Fibroblast of peridontal ligament (primary cell): Measurements from ENCODE around the gene PLXNA4.

Source experiments
- DNase-seq: peaks from one replicate; pipeline ENCODE4 v3.0.0-alpha.2; 2010; ENCODE audit errors: extremely low read depth

Gene PLXNA4

DNA sequence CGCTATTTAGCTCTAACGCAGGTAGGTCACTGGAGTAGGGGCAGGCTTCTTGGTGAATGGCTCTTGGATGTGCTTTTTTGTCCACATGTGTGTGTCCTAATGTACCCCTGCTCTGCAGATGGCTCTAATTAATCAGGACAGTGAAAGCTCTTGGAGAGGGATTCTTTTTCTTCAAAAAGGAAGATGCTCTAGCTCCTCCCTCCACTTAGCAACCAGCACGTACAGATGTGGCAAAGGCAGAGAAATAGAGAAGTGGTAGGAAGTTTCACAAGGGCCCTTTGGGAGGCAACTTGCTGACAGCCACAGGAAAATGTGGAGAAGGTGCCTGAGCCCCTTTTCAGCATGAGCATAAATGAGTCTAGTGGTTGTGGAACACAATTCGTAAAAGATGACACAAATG lies 221.7 kb downstream of the PLXNA4 start:
- DNase-seq: no peak

DNA sequence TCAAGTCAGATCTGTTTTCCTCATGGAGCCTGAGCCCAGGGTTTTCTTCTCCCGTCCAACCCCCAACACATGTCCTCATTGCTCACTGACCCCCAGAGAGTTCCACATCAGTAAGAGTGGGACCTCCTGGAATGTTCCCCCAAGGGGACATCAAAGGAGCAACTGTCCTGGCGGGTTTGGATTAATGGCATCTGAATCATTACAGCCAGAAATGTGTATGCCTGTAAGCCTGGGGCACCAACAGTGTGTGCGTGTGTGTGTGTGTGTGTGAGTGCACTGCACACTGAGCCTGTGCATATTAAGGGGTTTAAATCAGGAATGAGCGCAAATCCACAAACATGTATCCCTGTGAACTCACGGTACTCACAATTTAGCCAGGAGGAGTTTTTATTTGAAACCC lies 222.3 kb downstream of the PLXNA4 start:
- no peak for DNase-seq

DNA sequence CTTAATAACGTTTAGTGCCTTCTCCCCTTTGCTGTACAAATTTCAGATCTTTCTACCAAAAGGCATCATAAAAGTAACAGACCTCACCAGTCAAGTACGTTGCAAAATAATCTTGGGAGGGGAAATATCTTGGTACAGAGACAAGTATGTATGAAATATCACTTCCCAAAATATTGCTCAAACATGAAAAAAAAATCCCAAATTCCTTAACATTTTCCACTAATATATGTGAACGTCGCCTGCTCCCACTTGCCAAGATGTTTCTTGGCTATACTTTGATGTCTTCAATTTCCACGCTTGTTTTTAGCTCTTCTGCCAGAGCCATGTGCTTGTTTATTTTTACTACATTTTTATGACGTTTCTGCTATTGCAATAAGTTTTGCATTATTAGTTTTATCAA lies 223.5 kb downstream of the PLXNA4 start:
- DNase-seq: peak; percentile 36

DNA sequence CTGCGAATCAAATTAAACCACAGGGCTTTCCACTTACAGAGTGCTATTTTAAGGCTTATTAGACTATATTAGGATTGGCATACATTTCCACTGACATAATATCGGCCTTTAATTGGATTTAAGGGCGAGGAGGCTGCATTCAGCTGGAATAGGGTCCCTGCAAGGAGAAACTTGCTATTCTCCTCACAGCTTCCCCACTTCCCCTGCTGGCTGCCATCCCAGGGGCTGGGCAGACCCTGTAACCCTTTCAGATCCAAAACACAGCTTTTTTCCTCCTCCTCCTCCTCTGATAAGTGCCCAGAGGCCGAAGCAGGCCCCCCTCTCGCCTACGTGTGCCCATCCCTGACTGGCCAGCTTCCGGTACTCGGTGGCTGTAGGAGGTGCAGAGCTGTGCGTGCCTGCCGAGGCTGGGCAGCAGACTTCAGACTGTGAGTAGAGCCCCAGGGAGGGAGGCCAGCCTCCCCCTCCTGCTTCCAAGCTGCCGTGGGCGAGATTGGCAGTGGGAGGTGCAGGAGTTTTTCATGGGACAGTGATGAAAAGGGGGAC lies 224.2 kb downstream of the PLXNA4 start:
- no peak for DNase-seq

DNA sequence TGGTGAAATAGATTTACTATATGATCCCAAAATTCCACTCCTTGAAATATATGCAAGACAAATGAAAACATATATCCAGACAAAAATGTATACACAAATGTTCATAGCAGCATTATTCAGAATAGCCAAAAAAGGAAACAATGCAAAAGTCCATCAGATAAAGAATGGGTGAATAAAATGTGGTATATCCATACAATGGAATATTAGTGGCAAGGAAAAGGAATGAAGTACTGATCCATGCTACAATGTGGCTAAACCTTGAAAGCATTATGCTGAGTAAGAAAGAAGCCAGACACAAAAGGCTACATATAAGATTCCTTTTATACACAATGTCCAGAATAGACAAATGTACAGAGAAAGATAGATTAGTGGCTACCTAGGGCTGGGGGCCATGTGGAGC lies 225.5 kb downstream of the PLXNA4 start:
- DNase-seq: no peak

DNA sequence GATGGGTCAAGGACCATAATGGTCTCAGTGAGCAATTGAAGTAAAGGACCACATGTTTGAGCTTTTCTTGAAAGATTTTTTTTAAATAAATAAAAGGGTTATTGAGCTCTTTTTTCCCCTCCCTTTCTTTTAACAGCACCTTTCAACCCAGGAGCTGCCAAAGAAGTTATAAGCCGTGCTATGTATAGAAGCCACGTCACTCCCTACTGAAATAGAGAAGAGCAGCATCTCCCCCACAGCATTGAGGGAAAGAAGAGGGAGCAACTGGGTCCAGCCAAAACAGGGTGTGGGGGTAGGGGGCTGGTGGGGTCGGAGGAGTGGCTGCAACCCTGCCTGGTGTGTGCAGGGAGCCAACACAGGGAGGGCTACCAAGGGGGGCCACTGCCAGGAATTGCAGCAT lies 227.2 kb downstream of the PLXNA4 start:
- no peak for DNase-seq

DNA sequence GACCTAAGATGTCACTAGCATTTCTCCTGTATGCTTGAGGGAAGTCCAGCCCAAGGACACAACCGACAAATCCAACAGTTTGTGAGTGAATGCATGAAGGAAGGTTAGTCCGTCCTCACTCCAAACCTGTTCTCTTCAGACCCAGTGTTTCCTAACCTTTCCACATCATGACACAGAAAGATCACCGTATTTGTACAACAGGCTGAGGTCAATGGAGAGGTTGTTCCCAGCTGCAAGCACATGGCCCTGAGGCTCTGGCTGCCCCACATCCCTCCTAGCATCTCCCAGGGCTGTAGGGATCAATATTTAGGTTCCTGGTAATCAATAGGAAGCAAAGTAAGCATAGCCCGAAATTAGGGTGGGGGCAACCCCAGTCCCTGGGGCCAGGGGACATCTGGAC lies 227.9 kb downstream of the PLXNA4 start:
- DNase-seq: no peak

DNA sequence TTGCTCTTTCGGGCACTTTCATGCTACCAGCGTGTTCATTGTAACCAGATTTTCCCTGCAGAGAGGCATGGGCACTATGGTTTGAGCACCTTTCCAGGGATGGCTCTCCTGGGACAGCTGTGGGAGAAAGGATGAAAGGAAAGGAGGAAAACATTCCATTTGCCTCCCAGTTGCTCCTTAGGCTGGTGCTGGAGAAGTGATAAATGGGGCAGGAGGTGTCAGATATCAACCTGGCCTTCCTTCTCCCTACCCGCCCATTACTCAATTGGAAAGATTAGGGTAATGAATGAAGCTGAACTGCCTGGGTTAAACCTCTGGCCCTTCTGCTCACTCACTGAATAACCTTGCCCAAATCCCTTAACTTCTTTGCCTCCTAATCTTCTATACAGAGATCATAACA lies 228.4 kb downstream of the PLXNA4 start:
- DNase-seq: no peak

DNA sequence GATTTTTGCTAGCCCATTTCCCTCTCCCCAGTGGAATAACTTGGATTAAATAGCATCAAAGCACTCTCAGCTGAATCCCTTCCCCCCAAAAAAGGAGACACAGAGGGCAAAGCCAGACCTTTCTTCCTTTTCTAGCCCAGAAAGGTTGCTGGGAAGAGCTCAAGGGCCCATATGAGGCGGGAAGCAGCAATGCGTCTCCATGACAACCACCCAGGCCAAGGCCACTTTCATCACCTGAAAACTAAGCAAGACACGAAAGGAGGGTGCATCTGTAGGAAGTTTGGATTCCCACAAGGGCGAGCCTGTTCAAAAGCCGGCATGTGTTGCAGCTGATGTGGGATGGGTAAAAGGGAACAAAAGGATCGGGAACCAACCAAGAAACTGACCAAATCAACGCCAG lies 229.1 kb downstream of the PLXNA4 start:
- DNase-seq: no peak

DNA sequence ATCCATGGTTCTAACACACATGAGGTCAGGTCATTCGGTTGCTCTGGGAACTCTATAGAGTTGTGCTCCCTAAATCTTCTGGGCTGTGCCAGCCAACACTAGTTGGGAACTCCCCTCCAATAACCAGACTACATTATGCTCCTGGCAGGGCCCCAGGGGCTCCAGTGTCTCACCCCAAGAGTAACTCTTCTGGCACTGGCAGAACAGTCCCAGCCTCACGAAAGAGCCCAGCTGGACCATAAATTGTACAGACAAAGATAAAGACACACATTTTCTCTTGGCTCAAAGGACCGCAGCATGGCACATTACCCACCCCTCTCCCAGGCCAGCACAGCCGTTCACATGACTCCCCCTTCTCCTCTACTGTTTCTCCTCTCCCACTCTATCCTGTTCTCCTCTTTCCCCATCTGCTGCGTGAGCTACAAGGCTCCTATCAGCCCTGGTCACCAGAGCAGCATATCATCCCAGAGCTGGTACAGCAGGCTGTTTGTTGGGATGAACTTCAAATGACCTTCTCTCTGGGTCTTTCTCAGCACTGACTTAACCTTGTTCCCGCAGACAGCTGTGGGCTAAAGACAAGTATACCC lies 230.6 kb downstream of the PLXNA4 start:
- no peak for DNase-seq

DNA sequence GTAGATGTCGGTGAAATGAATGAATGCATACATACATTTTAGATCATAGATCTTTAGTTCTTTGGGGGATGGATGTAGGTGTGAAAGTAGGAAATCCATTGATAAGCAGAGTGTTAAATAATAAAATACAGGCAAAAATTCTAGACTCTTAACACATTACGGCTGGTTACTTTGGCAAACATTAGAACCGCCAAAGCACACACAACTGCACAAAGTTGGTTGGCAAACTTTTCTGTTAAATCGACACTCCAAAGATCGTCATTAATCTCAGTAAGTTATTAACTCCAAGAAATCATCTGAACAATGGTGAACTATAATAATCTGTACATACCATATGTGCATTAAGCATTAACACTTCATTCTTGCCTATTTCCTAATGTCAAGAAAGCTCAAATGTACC lies 231.2 kb downstream of the PLXNA4 start:
- no peak for DNase-seq

DNA sequence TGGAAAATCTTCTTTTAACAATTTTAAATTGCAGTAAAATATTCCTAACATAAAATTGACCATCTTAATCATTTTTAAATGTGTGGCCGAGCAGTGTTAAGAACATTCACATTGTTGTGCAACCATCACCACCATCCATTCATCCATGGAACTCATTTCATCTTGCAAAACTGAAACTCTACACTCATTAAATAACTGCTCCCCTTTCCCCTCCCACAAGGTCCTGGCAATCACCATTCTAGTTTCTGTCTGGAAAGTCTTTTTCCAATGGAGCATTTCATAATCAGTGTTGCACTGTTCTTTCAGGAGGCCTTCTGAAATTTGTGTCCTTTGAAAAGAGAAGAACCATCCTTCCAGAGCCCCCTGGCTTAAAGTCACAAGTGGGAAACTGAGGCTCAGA lies 233.1 kb downstream of the PLXNA4 start:
- DNase-seq: peak; percentile 49

DNA sequence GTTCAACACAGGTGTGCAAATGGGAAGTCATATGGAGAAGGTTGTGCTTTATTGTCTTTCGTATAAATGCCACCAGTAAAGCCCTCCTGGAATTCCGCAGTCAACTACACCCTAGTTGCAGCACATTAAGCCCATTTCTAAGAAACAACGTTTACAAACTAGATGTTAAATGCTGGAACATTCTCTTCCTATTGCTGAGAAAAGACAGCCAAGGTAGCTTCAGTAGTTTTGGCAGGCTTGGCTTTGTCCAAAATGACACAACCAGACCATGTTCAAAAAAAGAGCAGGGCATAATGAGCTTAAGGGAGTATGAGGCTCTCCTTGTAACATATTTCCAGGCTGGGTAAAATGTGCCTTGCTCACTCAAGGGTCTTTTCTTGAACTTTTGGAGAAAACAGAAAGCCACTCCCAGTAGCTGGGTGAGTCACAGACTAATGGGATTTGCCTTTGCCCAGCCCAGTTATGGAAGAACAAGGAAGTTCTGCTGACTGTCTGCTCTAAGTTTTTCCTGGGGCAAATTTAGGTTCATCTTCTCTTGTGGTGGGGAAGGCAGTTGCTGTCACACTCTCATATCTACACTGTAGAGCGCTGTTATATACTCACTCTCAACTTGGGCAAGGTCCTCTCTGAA lies 238.7 kb downstream of the PLXNA4 start:
- no peak for DNase-seq

DNA sequence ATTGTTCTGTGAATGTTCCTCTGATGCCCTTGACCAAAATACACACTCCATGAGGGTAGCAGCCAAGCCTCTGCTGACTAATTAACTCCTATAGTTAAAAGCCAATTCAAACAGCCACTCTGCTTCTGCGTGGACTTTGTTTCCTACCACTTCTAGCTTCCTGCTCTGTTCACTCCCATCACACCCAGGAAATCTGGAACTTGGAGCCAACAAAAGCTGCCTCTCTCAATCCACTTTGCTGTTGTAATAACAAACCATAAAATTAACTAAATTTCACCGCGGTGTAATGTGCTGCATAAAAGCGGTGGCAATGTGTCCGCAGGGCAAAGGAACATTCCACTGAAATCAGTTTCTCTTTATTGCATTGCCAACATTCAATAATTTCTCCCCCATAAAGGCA lies 239.5 kb downstream of the PLXNA4 start:
- DNase-seq: no peak

DNA sequence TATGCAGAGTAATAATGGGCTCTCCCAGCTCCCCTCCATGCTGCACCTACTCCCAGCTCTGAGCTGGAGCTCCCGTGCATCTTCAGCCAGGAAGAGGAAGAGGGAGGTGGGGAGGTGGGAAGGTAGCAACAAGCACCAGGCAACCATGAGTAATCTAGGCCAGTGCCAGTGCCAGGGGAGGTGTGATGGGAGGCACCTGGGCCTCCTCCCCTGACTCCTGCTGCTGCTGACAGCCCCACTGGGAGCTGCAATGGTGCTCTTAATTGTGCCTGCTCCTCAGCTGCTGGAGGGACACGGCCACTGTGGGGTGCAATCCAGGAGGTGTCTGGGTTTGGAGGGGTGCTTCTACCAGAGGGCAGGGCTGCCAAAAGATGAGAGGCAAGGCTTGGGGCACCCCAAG lies 243.0 kb downstream of the PLXNA4 start:
- no peak for DNase-seq

DNA sequence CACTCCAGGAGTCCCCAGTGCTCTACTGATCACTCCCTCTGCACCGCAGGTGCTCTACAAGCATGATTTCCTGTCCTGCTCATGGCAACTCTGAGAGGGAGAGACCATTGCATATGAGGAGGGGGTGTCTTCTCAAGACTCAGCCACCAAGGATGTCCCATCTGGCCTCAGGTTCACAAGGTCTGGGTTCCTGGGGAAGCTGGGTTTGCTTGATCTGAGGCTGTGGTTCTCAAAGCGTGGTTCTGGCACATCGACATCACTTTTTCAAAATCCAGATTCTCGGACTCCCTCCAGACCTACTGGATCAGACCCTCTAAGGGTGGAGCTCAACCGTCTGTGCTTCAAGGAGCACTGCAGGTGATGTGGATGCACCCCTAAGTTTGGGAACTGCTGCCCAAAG lies 247.5 kb downstream of the PLXNA4 start:
- no peak for DNase-seq

DNA sequence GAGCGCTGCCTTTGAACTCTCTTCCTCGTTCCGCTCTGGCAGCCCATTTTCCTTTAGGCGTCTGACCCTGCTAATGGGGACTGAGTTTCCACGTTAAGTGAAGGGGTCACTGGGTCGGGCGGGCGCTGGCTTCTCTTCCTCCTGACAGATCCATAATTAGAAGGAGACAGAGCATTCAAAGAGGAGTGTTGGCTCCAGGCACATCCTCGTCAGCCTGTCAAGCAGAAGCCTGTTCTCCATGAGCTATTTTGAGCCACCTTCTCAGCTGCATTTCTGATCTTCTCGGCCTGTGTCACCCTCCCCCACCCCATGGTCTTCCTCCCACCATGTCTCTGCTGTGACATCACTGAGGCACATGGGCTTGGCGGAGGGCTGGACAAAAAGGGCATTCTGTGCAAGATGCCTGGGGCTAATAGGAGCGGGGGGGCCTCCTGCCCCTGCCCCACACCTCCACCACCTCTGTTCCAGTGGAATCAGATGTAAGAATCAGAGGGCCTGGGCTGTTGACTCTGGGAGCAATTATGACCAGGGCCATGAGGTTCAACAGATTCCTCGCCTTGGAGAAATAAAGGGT lies 248.1 kb downstream of the PLXNA4 start:
- no peak for DNase-seq

DNA sequence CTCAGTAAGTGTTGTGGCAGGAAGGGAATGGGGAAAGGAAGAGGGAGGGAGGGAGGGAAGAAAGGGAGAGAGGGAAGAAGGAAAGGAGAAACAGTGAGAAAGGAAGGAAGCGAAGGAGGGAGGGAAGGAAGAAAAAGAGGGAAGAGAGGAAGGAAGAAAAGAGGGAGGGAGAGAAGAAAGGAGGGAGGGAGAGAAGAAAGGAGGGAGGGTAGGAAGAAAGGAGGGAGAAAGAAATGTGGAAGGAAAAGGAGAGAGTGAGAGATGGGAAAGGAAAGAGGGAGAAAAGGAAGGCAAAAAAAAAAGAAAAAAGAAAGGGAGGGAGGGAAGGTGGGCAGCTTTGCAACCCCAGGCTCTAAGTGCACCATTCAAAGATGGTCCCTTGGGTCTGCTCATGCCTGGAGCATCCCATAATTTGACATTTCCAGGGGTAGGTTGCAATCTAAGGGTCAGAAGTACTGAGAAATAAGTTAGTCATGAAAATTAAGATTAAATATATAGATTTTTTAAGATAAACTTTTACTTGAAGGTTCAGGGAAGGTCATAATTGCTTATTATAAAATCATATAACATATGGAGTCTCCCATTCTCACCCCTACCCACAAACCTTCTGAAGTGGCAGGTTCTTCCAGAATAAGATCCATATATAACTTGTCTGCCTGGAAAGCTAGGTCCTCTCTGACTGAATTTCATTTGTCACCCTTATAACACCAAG lies 249.2 kb downstream of the PLXNA4 start:
- DNase-seq: no peak

DNA sequence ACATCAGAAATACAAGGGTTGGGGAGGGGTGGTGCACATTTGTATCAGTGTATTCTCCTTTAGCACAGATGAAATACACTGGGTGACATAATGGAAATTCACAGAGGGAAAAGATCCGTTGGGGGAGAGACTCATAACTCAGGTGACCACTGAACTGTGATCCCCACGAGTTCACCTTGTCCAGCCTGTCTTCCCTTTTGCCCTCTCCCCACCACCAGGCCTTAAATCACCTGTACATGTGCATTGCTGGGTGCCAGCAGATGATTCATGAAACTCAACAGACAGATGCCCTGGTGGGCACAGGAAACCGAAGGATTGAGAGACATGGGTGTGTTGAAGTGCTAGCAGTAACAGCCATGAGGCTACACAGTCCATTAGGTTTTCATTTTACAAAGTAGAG lies 253.3 kb downstream of the PLXNA4 start:
- no peak for DNase-seq

DNA sequence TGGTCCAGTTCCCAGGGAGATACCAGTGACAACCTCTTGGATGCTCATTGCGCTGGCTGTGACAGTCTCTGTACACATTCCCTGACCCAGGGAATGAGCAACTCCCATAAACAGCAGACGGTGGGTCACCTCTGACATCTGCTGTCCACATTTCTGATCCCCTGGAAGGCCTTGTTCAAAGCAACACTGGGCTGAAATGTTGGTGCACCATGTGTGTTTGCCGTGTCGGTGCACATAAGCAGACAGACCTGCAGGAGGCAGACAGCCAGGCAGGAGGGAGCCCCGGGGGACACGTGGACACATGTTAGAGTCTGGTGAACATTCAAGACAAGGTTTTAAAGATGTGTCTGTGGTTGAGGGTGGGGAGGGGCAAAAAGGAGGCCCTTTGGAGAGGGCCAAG lies 254.9 kb downstream of the PLXNA4 start:
- DNase-seq: no peak

DNA sequence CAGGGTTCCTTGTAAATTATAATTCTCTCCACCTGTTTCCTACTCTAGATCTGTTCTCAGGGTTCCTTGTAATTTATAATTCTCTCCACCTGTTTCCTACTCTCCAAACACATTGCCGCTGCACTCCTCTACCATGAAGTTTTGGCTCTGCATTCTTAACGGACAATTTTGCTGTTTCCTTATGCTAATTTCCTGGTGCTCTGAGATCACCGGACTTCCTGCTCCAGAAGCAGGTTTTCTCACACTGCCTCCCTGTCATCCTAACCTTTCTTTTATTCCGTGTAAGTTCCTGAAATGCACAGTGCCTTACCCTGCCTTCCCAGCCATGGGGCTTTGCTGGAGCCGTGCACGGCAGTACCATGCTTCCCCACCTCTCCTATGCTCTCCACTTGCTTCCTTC lies 256.8 kb downstream of the PLXNA4 start:
- DNase-seq: no peak

DNA sequence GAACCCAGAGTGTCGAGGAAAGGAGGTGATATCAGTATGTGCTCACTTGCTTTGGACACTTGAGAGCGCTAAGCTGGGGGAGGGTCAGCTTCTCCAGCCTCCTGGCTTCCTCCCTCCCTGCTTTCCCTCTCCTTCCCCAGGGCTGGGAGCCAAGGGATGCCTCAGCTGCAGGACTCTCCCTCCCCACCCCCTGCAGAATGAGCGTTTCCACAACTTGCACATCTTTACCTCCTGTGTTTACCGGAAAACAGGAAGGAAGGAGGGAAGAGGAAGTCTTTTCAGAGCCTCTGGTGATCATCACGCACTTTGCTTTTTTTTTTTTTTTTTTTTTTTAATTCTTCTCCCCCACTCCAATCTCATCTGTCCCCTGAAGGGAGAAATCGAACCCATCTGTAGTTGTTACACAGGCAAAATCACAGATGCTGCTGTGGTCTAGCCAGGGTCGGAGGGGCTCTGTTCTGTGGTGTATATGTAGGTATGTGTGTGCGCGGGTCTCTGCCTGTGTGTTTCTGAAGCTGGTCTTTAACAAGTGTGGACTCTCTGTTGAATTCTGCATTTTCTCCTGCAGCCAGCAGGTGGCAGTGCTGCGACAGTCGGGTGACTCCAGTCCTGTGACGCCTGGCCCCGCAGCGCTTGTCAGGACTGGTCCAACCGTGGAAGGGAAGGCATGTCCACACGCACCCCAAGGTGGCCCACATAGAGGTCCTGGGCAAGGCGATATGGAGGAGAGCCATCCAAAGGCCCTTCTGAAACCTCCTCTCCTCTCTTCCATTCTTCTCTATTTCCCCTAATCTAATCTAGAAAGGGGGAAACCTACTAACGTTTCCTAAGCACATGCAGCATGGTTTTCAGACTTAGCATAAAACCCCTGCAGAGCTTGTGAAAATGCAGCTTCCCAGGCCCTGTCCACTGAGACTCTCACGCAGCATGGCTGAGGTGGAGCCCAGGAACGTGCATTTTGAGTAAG lies 257.6 kb downstream of the PLXNA4 start:
- peak; percentile 83 for DNase-seq
